Transverse colon (tissue), 4 donors: ENCODE results near the gene AP4E1.
"Not testable (repeated sequence)": the region's sequence is repeated elsewhere in the genome, so short reads cannot be mapped to it uniquely, and the experiment has no call there.

ENCODE experiments used
- CTCF ChIP-seq, 5 experiments: fragments of 200-600 bp in 3 of 5; fragments of 450-650 bp in 2 of 5; sonication (generic) in 3 of 5; IDR thresholded peaks; 1 replicate in 2 of 5; 2 replicates in 3 of 5; pipeline ENCODE4 v1.5.1; 2016 to 2017; ENCODE audit warnings: antibody characterized with exemption in 5 of 5, inconsistent platforms in 3 of 5, mild to moderate bottlenecking in 2 of 5, moderate library complexity in 1 of 5
- EP300 ChIP-seq: sonication (generic); formaldehyde crosslinking; IDR thresholded peaks from one replicate; pipeline ENCODE4 v1.6.1; 2017; ENCODE audit warnings: antibody characterized with exemption, low read depth
- POLR2A ChIP-seq: fragments of 450-650 bp; IDR thresholded peaks from one replicate; pipeline ENCODE4 v1.6.1; 2016; ENCODE audit warnings: antibody characterized with exemption, mild to moderate bottlenecking, moderate library complexity
- POLR2AphosphoS5 ChIP-seq, 3 donors: sonication (generic); formaldehyde crosslinking; IDR thresholded peaks; one replicate each; pipeline ENCODE4 v1.6.1; 2016; ENCODE audit warnings: antibody characterized with exemption in 3 of 3

- not testable (repeated sequence) for TF ChIP-seq EP300; CTCF (IDR thresholded peaks at IDR 0.05); POLR2A; POLR2AphosphoS5 (IDR thresholded peaks at IDR 0.05)
Measured at GRCh38 chr15:50901390-50901789, 7.1 kb upstream of the AP4E1 start.
